Vagina (tissue), 2 donors: ENCODE measurements around the gene MTMR12.

Experiments used
- POLR2A ChIP-seq, 2 donors: fragments of 450-650 bp; IDR thresholded peaks; one replicate each; pipeline ENCODE4 v1.6.1; 2017; ENCODE audit warnings: antibody characterized with exemption in 2 of 2, mild to moderate bottlenecking in 2 of 2, moderate library complexity in 2 of 2
- POLR2AphosphoS5 ChIP-seq, 2 donors: sonication (generic); formaldehyde crosslinking; IDR thresholded peaks; one replicate each; pipeline ENCODE4 v1.9.0; 2017; ENCODE audit warnings: antibody characterized with exemption in 2 of 2, mild to moderate bottlenecking in 2 of 2, low read depth in 1 of 2; ENCODE audit not compliant: insufficient read depth in 1 of 2
- TF ChIP-seq, protein P1 (sequence below), 3 experiments: fragments of 450-650 bp in 2 of 3; fragments of 200-600 bp in 1 of 3; sonication (generic) in 1 of 3; IDR thresholded peaks; one replicate each; pipeline ENCODE4 v1.5.1; 2017 to 2019; ENCODE audit warnings: antibody characterized with exemption in 3 of 3, mild to moderate bottlenecking in 2 of 3, moderate library complexity in 2 of 3

DNA sequence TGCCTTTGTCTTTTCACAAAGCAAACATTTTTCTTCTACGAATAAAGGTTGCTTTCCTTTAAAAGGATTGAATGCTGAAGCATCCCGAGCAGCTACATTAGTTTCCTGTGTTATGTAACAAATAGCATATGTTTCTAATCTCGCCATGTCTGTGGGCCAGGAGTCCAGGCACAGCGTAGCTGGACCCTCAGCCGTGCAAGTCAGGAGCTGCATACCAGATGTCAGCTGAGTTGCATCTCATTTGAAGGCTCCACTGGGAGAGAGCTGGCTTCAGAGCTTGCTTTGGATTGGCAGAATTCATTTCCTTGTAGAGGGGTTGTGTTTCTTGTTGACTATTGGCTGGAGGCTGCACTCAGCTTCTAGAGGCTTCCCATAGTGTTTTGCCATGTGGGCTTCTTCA is 122.6 kb downstream of the MTMR12 start:
- TF ChIP-seq POLR2A (IDR thresholded peaks at IDR 0.05), result no peak
- TF ChIP-seq, protein P1, sequence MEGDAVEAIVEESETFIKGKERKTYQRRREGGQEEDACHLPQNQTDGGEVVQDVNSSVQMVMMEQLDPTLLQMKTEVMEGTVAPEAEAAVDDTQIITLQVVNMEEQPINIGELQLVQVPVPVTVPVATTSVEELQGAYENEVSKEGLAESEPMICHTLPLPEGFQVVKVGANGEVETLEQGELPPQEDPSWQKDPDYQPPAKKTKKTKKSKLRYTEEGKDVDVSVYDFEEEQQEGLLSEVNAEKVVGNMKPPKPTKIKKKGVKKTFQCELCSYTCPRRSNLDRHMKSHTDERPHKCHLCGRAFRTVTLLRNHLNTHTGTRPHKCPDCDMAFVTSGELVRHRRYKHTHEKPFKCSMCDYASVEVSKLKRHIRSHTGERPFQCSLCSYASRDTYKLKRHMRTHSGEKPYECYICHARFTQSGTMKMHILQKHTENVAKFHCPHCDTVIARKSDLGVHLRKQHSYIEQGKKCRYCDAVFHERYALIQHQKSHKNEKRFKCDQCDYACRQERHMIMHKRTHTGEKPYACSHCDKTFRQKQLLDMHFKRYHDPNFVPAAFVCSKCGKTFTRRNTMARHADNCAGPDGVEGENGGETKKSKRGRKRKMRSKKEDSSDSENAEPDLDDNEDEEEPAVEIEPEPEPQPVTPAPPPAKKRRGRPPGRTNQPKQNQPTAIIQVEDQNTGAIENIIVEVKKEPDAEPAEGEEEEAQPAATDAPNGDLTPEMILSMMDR (IDR thresholded peaks at IDR 0.05), result no peak
- TF ChIP-seq POLR2AphosphoS5 (IDR thresholded peaks at IDR 0.05; ENCODE audit: insufficient read depth in 1 of 2, low read depth in 1 of 2), result peak; percentile 12 to 50
